Panc1 (cell line): Measurements from ENCODE around the gene SKA3.

Experiments used
- CTCF ChIP-seq: fragments of 450-650 bp; IDR thresholded peaks from 2 replicates; pipeline ENCODE4 v1.5.1; 2017; ENCODE audit warnings: mild to moderate bottlenecking
- POLR2AphosphoS5 ChIP-seq: IDR thresholded peaks from 2 replicates; pipeline ENCODE4 v1.6.1; 2012; ENCODE audit warnings: mild to moderate bottlenecking, low read depth, low read length, moderate library complexity
- REST ChIP-seq, 2 experiments: IDR thresholded peaks; 2 replicates each; pipeline ENCODE4 v1.6.1; 2011 to 2012; ENCODE audit warnings: low read depth in 2 of 2, control low read depth in 1 of 2, low read length in 1 of 2, mild to moderate bottlenecking in 1 of 2, moderate library complexity in 1 of 2; ENCODE audit not compliant: insufficient read depth in 1 of 2
- SIN3A ChIP-seq: IDR thresholded peaks from 2 replicates; pipeline ENCODE4 v1.6.1; 2012; ENCODE audit warnings: low read depth, mild to moderate bottlenecking, low read length, moderate library complexity, borderline replicate concordance; ENCODE audit not compliant: insufficient read depth

DNA sequence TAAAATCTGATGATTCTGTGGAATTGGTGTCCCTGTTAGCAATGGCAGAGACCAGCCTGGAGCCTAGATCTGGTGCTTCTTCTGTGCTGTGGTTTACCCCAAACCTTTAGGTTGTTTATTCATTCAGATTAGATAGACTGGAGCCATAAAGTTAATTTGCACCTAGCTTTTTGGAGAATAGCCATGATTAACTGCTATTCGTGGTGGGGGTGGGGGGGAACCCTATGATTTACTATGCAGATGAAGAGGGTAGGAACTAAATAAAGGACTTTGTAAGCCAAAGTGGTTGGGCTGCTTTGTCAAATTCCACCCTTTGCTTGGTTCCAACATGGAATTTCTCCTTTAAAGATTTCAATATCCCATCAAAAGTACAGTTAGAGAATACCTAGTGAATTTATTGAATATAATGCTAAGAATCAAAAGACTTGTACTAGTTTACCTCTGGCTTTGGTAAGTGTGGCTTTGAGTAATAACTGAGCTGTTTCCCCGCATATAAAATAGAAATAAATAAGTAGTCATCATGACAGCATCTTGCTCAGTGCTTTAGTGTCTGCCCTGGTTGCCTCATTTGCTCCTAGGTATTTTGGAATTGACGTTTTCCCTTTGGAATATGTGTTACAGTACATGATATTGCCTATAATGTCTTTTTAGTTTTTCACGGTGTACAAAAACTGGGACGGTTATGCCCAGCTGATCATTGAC is 27.6 kb downstream of the SKA3 start:
- TF ChIP-seq CTCF (no peak), REST (IDR thresholded peaks at IDR 0.05; ENCODE audit: insufficient read depth in 1 of 2, low read depth in 2 of 2, low read length in 1 of 2) (no peak), POLR2AphosphoS5 (no peak), SIN3A (no peak)
